ENCODE results near the gene TOP3A.
"Not testable (repeated sequence)": the region's sequence is repeated elsewhere in the genome, so short reads cannot be mapped to it uniquely, and the experiment has no call there.

The TOP3A gene

GRCh38 chr17:18323507-18324139 lies 8.8 kb upstream of the TOP3A start:
- no peak for DNase-seq (ENCODE audit: low read depth)

GRCh38 chr17:18323007-18323406 lies 8.2 kb upstream of the TOP3A start:
- DNase-seq (ENCODE audit: low read depth) = no peak

- DNase-seq (ENCODE audit: low read depth) = no peak
These were observed 7.7 kb upstream of the TOP3A start for GRCh38 chr17:18322522-18322921.

GRCh38 chr17:18321309-18321708 lies 6.5 kb upstream of the TOP3A start:
- no peak for DNase-seq (ENCODE audit: low read depth)

- DNase-seq (ENCODE audit: low read depth) = no peak
These were observed 5.5 kb upstream of the TOP3A start for GRCh38 chr17:18320301-18320700.

- no peak for DNase-seq (ENCODE audit: low read depth)
These were observed 4.9 kb upstream of the TOP3A start for GRCh38 chr17:18319604-18320256.

GRCh38 chr17:18318771-18319450 lies 4.1 kb upstream of the TOP3A start:
- no peak for DNase-seq (ENCODE audit: low read depth)

- DNase-seq (ENCODE audit: low read depth) = no peak
These were observed 3.3 kb upstream of the TOP3A start for GRCh38 chr17:18318117-18318516.

GRCh38 chr17:18315961-18316360 lies 1.2 kb upstream of the TOP3A start:
- DNase-seq (ENCODE audit: low read depth) = no peak

- DNase-seq (ENCODE audit: low read depth) = no peak
These were observed 748 bp upstream of the TOP3A start for GRCh38 chr17:18315562-18315922.

- no peak for DNase-seq (ENCODE audit: low read depth)
These were observed 599 bp downstream of the TOP3A start for GRCh38 chr17:18314059-18314730.

GRCh38 chr17:18309202-18309601 lies 5.6 kb downstream of the TOP3A start:
- no peak for DNase-seq (ENCODE audit: low read depth)

- not testable (repeated sequence) for DNase-seq (ENCODE audit: low read depth)
These were observed 11.6 kb downstream of the TOP3A start for GRCh38 chr17:18303206-18303605.

- DNase-seq (ENCODE audit: low read depth) = no peak
These were observed 13.9 kb downstream of the TOP3A start for GRCh38 chr17:18300725-18301480.

GRCh38 chr17:18298061-18298460 lies 16.7 kb downstream of the TOP3A start:
- not testable (repeated sequence) for DNase-seq (ENCODE audit: low read depth)

GRCh38 chr17:18291718-18292540 lies 22.9 kb downstream of the TOP3A start:
- DNase-seq (ENCODE audit: low read depth) = no peak

GRCh38 chr17:18285296-18285695 lies 29.5 kb downstream of the TOP3A start:
- DNase-seq (ENCODE audit: low read depth) = no peak

- no peak for DNase-seq (ENCODE audit: low read depth)
These were observed 33.0 kb downstream of the TOP3A start for GRCh38 chr17:18281788-18282187.

- DNase-seq (ENCODE audit: low read depth) = no peak
These were observed 33.9 kb downstream of the TOP3A start for GRCh38 chr17:18280766-18281371.

- no peak for DNase-seq (ENCODE audit: low read depth)
These were observed 34.5 kb downstream of the TOP3A start for GRCh38 chr17:18280249-18280648.

- DNase-seq (ENCODE audit: low read depth) = no peak
These were observed 35.9 kb downstream of the TOP3A start for GRCh38 chr17:18278867-18279266.

Measured in stimulated activated CD4-positive, alpha-beta T cell treated with anti-CD3 and anti-CD28 coated beads, Interleukin-2, amount 100 ng/mL, for 4 hours (primary cell).